H9 (cell line): ENCODE measurements around the gene METTL3. TPM values are rescaled to one million over a fixed set of nuclear protein-coding genes. Genes with fewer than 3 reads are reported as not detected.

ENCODE experiments used
- DNase-seq: peaks from one replicate; pipeline ENCODE4 v3.0.0-alpha.2; 2017
- H2AFZ ChIP-seq: one replicate; pipeline ENCODE4 v1.6.1; 2013; ENCODE audit warnings: mild to moderate bottlenecking, low read length, control low read depth, moderate library complexity
- H2AK5ac ChIP-seq: 2 replicates; pipeline ENCODE4 v1.6.1; 2013; ENCODE audit warnings: low read length, control low read depth, mixed read lengths; ENCODE audit not compliant: insufficient read length
- H2BK120ac ChIP-seq: one replicate; pipeline ENCODE4 v1.6.1; 2013; ENCODE audit warnings: low read depth, mild to moderate bottlenecking, low read length, control low read depth, inconsistent platforms; ENCODE audit not compliant: poor library complexity, severe bottlenecking
- H2BK12ac ChIP-seq: 2 replicates; pipeline ENCODE4 v1.6.1; 2013; ENCODE audit warnings: low read length, control low read depth, mixed read lengths, low read depth; ENCODE audit not compliant: insufficient read length
- H2BK15ac ChIP-seq: 2 replicates; pipeline ENCODE4 v1.6.1; 2013; ENCODE audit warnings: low read depth, low read length, control low read depth
- H2BK20ac ChIP-seq: one replicate; pipeline ENCODE4 v1.6.1; 2013; ENCODE audit warnings: low read depth, mild to moderate bottlenecking, low read length, control low read depth, inconsistent platforms; ENCODE audit not compliant: poor library complexity, severe bottlenecking
- H2BK5ac ChIP-seq: 2 replicates; pipeline ENCODE4 v1.6.1; 2013; ENCODE audit warnings: low read length, control low read depth, mixed read lengths; ENCODE audit not compliant: insufficient read length
- H3K14ac ChIP-seq: 2 replicates; pipeline ENCODE4 v1.6.1; 2013; ENCODE audit warnings: low read length, control low read depth; ENCODE audit not compliant: insufficient read depth
- H3K18ac ChIP-seq: 2 replicates; pipeline ENCODE4 v1.6.1; 2013; ENCODE audit warnings: low read depth, mild to moderate bottlenecking, mixed read lengths, low read length, control low read depth; ENCODE audit not compliant: insufficient read length
- H3K23ac ChIP-seq: 2 replicates; pipeline ENCODE4 v1.6.1; 2013; ENCODE audit warnings: low read length, control low read depth, mixed read lengths, low read depth; ENCODE audit not compliant: insufficient read length
- H3K23me2 ChIP-seq: 2 replicates; pipeline ENCODE4 v1.6.1; 2013; ENCODE audit warnings: low read depth, mild to moderate bottlenecking, mixed read lengths, low read length, control low read depth; ENCODE audit not compliant: insufficient read length, poor library complexity, severe bottlenecking
- H3K27ac ChIP-seq: 2 replicates; pipeline ENCODE4 v1.5.1; 2013; ENCODE audit warnings: low read length, control low read depth, mixed read lengths, low read depth; ENCODE audit not compliant: insufficient read length
- H3K27me3 ChIP-seq: 2 replicates; pipeline ENCODE4 v1.6.1; 2013; ENCODE audit warnings: low read length, control low read depth, inconsistent platforms; ENCODE audit not compliant: insufficient read depth
- H3K4ac ChIP-seq: 2 replicates; pipeline ENCODE4 v1.6.1; 2013; ENCODE audit warnings: low read depth, mild to moderate bottlenecking, control low read depth, inconsistent platforms, low read length, moderate library complexity
- H3K4me1 ChIP-seq: 2 replicates; pipeline ENCODE4 v1.6.1; 2013; ENCODE audit warnings: low read length, control low read depth, inconsistent platforms; ENCODE audit not compliant: insufficient read depth
- H3K4me2 ChIP-seq: 2 replicates; pipeline ENCODE4 v1.6.1; 2013; ENCODE audit warnings: low read length, control low read depth, mixed read lengths; ENCODE audit not compliant: insufficient read length, insufficient read depth
- H3K56ac ChIP-seq: 2 replicates; pipeline ENCODE4 v1.6.1; 2013; ENCODE audit warnings: low read depth, mild to moderate bottlenecking, mixed read lengths, low read length, control low read depth; ENCODE audit not compliant: insufficient read length
- H3K79me1 ChIP-seq: 2 replicates; pipeline ENCODE4 v1.6.1; 2013; ENCODE audit warnings: low read depth, mild to moderate bottlenecking, moderate library complexity, low read length, control low read depth, inconsistent platforms; ENCODE audit not compliant: insufficient read depth, poor library complexity, severe bottlenecking
- H3K79me2 ChIP-seq: 2 replicates; pipeline ENCODE4 v1.6.1; 2013; ENCODE audit warnings: low read length, control low read depth, inconsistent platforms; ENCODE audit not compliant: insufficient read depth
- H3K9ac ChIP-seq: 2 replicates; pipeline ENCODE4 v1.6.1; 2013; ENCODE audit warnings: low read length, control low read depth, mixed read lengths; ENCODE audit not compliant: insufficient read length; ENCODE audit errors: extremely low read depth
- H3K9me3 ChIP-seq: one replicate; pipeline ENCODE4 v1.6.1; 2013; ENCODE audit warnings: low read depth, low read length, inconsistent platforms; ENCODE audit not compliant: control insufficient read depth
- H3T11ph ChIP-seq: one replicate; pipeline ENCODE4 v1.6.1; 2013; ENCODE audit warnings: mild to moderate bottlenecking, low read length, control low read depth, inconsistent platforms
- H4K20me1 ChIP-seq: one replicate; pipeline ENCODE4 v1.6.1; 2013; ENCODE audit not compliant: control insufficient read depth, insufficient read length, insufficient read depth
- H4K5ac ChIP-seq: 2 replicates; pipeline ENCODE4 v1.6.1; 2013; ENCODE audit warnings: low read depth, mild to moderate bottlenecking, mixed read lengths, low read length, control low read depth; ENCODE audit not compliant: insufficient read length
- H4K8ac ChIP-seq: replicated peaks from 2 replicates; pipeline ENCODE4 v1.6.1; 2013; ENCODE audit warnings: low read length, control low read depth, mixed read lengths, low read depth; ENCODE audit not compliant: insufficient read length
- H4K91ac ChIP-seq: 2 replicates; pipeline ENCODE4 v1.6.1; 2013; ENCODE audit warnings: low read depth, mild to moderate bottlenecking, moderate library complexity, mixed read lengths, low read length, control low read depth; ENCODE audit not compliant: insufficient read length
- H3K27ac Mint-ChIP-seq, 3 experiments: 2 replicates in 2 of 3; 3 replicates in 1 of 3; pipeline ENCODE4 v1.8.0; 2020 to 2021; ENCODE audit warnings: mixed read lengths in 3 of 3, mild to moderate bottlenecking in 1 of 3, moderate library complexity in 1 of 3
- H3K27me3 Mint-ChIP-seq: 2 replicates; pipeline ENCODE4 v1.8.0; 2021; ENCODE audit warnings: low read depth, mild to moderate bottlenecking, moderate library complexity, mixed read lengths
- H3K36me3 Mint-ChIP-seq, 3 experiments: 2 replicates in 2 of 3; 3 replicates in 1 of 3; pipeline ENCODE4 v1.8.0; 2020 to 2021; ENCODE audit warnings: low read depth in 3 of 3, mixed read lengths in 3 of 3; ENCODE audit not compliant: insufficient read depth in 1 of 3
- H3K4me1 Mint-ChIP-seq, 2 experiments: 2 replicates each; pipeline ENCODE4 v1.8.0; 2020; ENCODE audit warnings: mixed read lengths in 2 of 2
- H3K4me3 Mint-ChIP-seq, 2 experiments: 2 replicates in 1 of 2; 3 replicates in 1 of 2; pipeline ENCODE4 v1.8.0; 2020 to 2021; ENCODE audit warnings: mild to moderate bottlenecking in 2 of 2, mixed read lengths in 2 of 2, moderate library complexity in 1 of 2
- H3K9me3 Mint-ChIP-seq, 2 experiments: 2 replicates in 1 of 2; 3 replicates in 1 of 2; pipeline ENCODE4 v1.8.0; 2020; ENCODE audit warnings: mild to moderate bottlenecking in 2 of 2, mixed read lengths in 2 of 2, moderate library complexity in 1 of 2
- CTCF ChIP-seq: fragments of 200-600 bp; sonication (generic); conservative IDR thresholded peaks from 3 replicates; pipeline ENCODE4 v1.8.0; 2021; ENCODE audit warnings: antibody characterized with exemption, mild to moderate bottlenecking
- WGBS: extraction: QIAGEN DNeasy Blood & Tissue Kit; methylation state at CpG from one replicate; pipeline ENCODE4 v1.1.7; 2013; ENCODE audit warnings: missing lambda C conversion rate, low lambda C conversion rate, mixed read lengths; ENCODE audit not compliant: insufficient read length; ENCODE audit errors: extremely low coverage; 5-methylcytosine and 5-hydroxymethylcytosine counted together
- total RNA-seq: library from RNA; stranded (reverse); gene quantifications from 2 replicates; pipeline ENCODE4 v1.2.1, GENCODE V29; 2021

METTL3 gene
- total RNA-seq, 1 experiment from 2014 or later, result 84.1 TPM

GRCh38 chr14:21475767-21476522 lies 35.2 kb downstream of the METTL3 start:
- no peak overlapping the region for H3K14ac ChIP-seq
- no peak overlapping the region for H3K56ac ChIP-seq
- H3K36me3 Mint-ChIP-seq, result peaks cover 21 to 39% (median 33%) of the 10 kb centered on the region in 3 experiments; a peak in 6 of 7 replicates
- no peak overlapping the region for H2BK12ac ChIP-seq
- no peak overlapping the region for H2BK120ac ChIP-seq
- no peak for DNase-seq
- H3K23ac ChIP-seq, result no peak overlapping the region
- no peaks in the 10 kb centered on the region for H4K20me1 ChIP-seq
- H3K4me2 ChIP-seq, result peak overlapping the region; percentile 93
- H2AK5ac ChIP-seq, result no peak overlapping the region
- H3K4me1 ChIP-seq, result no peaks in the 10 kb centered on the region
- no peaks in the 10 kb centered on the region for H3K9me3 ChIP-seq
- H2BK20ac ChIP-seq, result no peak overlapping the region
- peak overlapping the region; percentile 94 to 99 (median 97) for H3K27ac Mint-ChIP-seq
- peaks cover 8 to 13% of the 10 kb centered on the region in 2 experiments for H3K4me1 Mint-ChIP-seq
- H3K79me1 ChIP-seq, result peaks cover 5% of the 10 kb centered on the region
- no peaks in the 10 kb centered on the region; a peak in 1 of 5 replicates for H3K9me3 Mint-ChIP-seq
- WGBS, result 100% methylated on average over 1 of the region's 10 CpGs
- H3K27me3 Mint-ChIP-seq, result no peaks in the 10 kb centered on the region
- no peaks in the 10 kb centered on the region for H3K27me3 ChIP-seq
- H3K18ac ChIP-seq, result no peak overlapping the region
- H2BK15ac ChIP-seq, result no peak overlapping the region
- no peak overlapping the region for H4K91ac ChIP-seq
- peak overlapping the region; percentile 98 to 100 for H3K4me3 Mint-ChIP-seq
- no peak overlapping the region for H4K5ac ChIP-seq
- peak overlapping the region; percentile 69 for H3K27ac ChIP-seq
- H3K9ac ChIP-seq, result peak overlapping the region; percentile 93
- no peak overlapping the region for H3K4ac ChIP-seq
- peaks cover 7% of the 10 kb centered on the region for H3K23me2 ChIP-seq
- H3T11ph ChIP-seq, result no peak overlapping the region
- TF ChIP-seq CTCF, result no peak
- H2BK5ac ChIP-seq, result peak overlapping the region; percentile 12
- H3K79me2 ChIP-seq, result peaks cover 1% of the 10 kb centered on the region; the same call in 1 of the 2 replicates
- H2AFZ ChIP-seq, result peak overlapping the region; percentile 89
- H4K8ac ChIP-seq, result no peak overlapping the region
